ENCODE results near the gene DEFB131B. TPM values are rescaled to one million over a fixed set of nuclear protein-coding genes. Genes with fewer than 3 reads are reported as not detected.

The DEFB131B gene
- total and polyA plus RNA-seq, 2 donors from 2014 or later = not detected

- no peak for TF ChIP-seq CTCF (IDR thresholded peaks at IDR 0.05; ENCODE audit: borderline replicate concordance, extremely low read depth, insufficient read depth)
Observed at GRCh38 chr11:71914617-71915189, 36.5 kb downstream of the DEFB131B start.

GRCh38 chr11:71917646-71918140 lies 39.4 kb downstream of the DEFB131B start:
- H3K4me3 ChIP-seq (ENCODE audit: low read length in 3 of 3) = no peak overlapping the region
- no peak for TF ChIP-seq CTCF (IDR thresholded peaks at IDR 0.05; ENCODE audit: borderline replicate concordance, extremely low read depth, insufficient read depth)
- intact Hi-C loops (cut with DNase I) = no loop called here
- H3K27me3 ChIP-seq (ENCODE audit: control insufficient read depth, insufficient read depth, low read length) = no peaks in the 10 kb centered on the region
- no peak overlapping the region for H3K9ac ChIP-seq (ENCODE audit: low read length in 3 of 3)
- H3K9me3 ChIP-seq (ENCODE audit: control insufficient read depth in 2 of 3, insufficient read depth in 1 of 3, low read length in 3 of 3) = no peaks in the 10 kb centered on the region
- peaks cover 5 to 19% (median 10%) of the 10 kb centered on the region in 3 donors for H3K36me3 ChIP-seq (ENCODE audit: control insufficient read depth in 2 of 3, insufficient read depth in 3 of 3, low read length in 3 of 3)
- no peak overlapping the region for H3K27ac ChIP-seq (ENCODE audit: low read depth in 2 of 2, low read length in 2 of 2)
- DNase-seq = no peak
- no peak for FAIRE-seq
- no peaks in the 10 kb centered on the region for H3K4me1 ChIP-seq (ENCODE audit: control insufficient read depth in 2 of 3, insufficient read depth in 2 of 3, low read depth in 1 of 3, low read length in 3 of 3)

More at GRCh38 chr11:71914617-71915189, 36.5 kb downstream of the DEFB131B start:
- Histone ChIP-seq H3K4me3 (ENCODE audit: low read length in 3 of 3) (no peak overlapping the region), H3K27me3 (ENCODE audit: control insufficient read depth, insufficient read depth, low read length) (no peaks in the 10 kb centered on the region), H3K36me3 (ENCODE audit: control insufficient read depth in 2 of 3, insufficient read depth in 3 of 3, low read length in 3 of 3) (peaks cover 5 to 17% (median 10%) of the 10 kb centered on the region in 3 donors), H3K4me1 (ENCODE audit: control insufficient read depth in 2 of 3, insufficient read depth in 2 of 3, low read depth in 1 of 3, low read length in 3 of 3) (no peaks in the 10 kb centered on the region), H3K9me3 (ENCODE audit: control insufficient read depth in 2 of 3, insufficient read depth in 1 of 3, low read length in 3 of 3) (no peaks in the 10 kb centered on the region), H3K27ac (ENCODE audit: low read depth in 2 of 2, low read length in 2 of 2) (no peak overlapping the region), H3K9ac (ENCODE audit: low read length in 3 of 3) (no peak overlapping the region)
- DNase-seq = no peak
- intact Hi-C loops (cut with DNase I) = no loop called here
- FAIRE-seq = no peak

- DNase-seq = peak; percentile 78 to 98 (median 92)
- Histone ChIP-seq H3K4me3 (ENCODE audit: low read length in 3 of 3) (peak within 1 kb of the TSS; percentile 93 to 99 (median 99)), H3K4me1 (ENCODE audit: control insufficient read depth in 2 of 3, insufficient read depth in 2 of 3, low read depth in 1 of 3, low read length in 3 of 3) (peaks cover 0 to 22% (median 11%) of the 10 kb centered on the region in 3 donors), H3K27me3 (ENCODE audit: control insufficient read depth, insufficient read depth, low read length) (no peaks in the 10 kb centered on the region), H3K9ac (ENCODE audit: low read length in 3 of 3) (peak within 1 kb of the TSS; percentile 50 to 98 (median 74)), H3K27ac (ENCODE audit: low read depth in 2 of 2, low read length in 2 of 2) (peak within 1 kb of the TSS; percentile 86 to 90), H3K36me3 (ENCODE audit: control insufficient read depth in 2 of 3, insufficient read depth in 3 of 3, low read length in 3 of 3) (no peaks in the 10 kb centered on the region), H3K9me3 (ENCODE audit: control insufficient read depth in 2 of 3, insufficient read depth in 1 of 3, low read length in 3 of 3) (no peaks in the 10 kb centered on the region)
- no peak for FAIRE-seq
- intact Hi-C loops (cut with DNase I) = no loop called here
- no peak for TF ChIP-seq CTCF (IDR thresholded peaks at IDR 0.05; ENCODE audit: borderline replicate concordance, extremely low read depth, insufficient read depth)
Observed at GRCh38 chr11:71927820-71928736, 49.8 kb downstream of the DEFB131B start, which contains the start of gene XNDC1N. TSS of gene XNDC1N (minus strand) at chr11:71928594. CDS start at chr11:71923353, 5,241 bp downstream.
